Psoas muscle (tissue), 8 donors: ENCODE measurements around the gene ZNF324. TPM values are rescaled to one million over a fixed set of nuclear protein-coding genes. Genes with fewer than 3 reads are reported as not detected.

Source experiments
- ATAC-seq, 4 donors: fragments of 200-7000 bp; cut with Tn5 transposase; one replicate each; pipeline ENCODE4 v1.9.1; 2020; ENCODE audit warnings: moderate library complexity in 3 of 4, mild to moderate bottlenecking in 2 of 4
- DNase-seq, 2 donors: peaks; one replicate each; pipeline ENCODE4 v3.0.0-alpha.2; 2020
- H3K27ac ChIP-seq: fragments of 200-600 bp; one replicate; pipeline ENCODE4 v1.8.0; 2022
- H3K27me3 ChIP-seq, 3 donors: fragments of 200-600 bp in 1 of 3; one replicate each; pipeline versions ENCODE4 v1.6.1 to v1.8.0; 2013 to 2022; ENCODE audit warnings: low read length in 2 of 3, mild to moderate bottlenecking in 2 of 3, moderate library complexity in 1 of 3; ENCODE audit not compliant: insufficient read depth in 3 of 3
- H3K36me3 ChIP-seq, 2 donors: fragments of 200-600 bp in 1 of 2; one replicate each; pipeline versions ENCODE4 v1.6.1 to v1.8.0; 2013 to 2022; ENCODE audit warnings: low read depth in 1 of 2, mild to moderate bottlenecking in 1 of 2, moderate library complexity in 1 of 2; ENCODE audit not compliant: insufficient read depth in 1 of 2
- H3K4me1 ChIP-seq: fragments of 200-600 bp; one replicate; pipeline ENCODE4 v1.8.0; 2022
- H3K4me3 ChIP-seq: fragments of 200-600 bp; one replicate; pipeline ENCODE4 v1.8.0; 2022; ENCODE audit warnings: mild to moderate bottlenecking
- H3K9me3 ChIP-seq: fragments of 200-600 bp; one replicate; pipeline ENCODE4 v1.8.0; 2022
- CTCF ChIP-seq: fragments of 200-600 bp; IDR thresholded peaks from one replicate; pipeline ENCODE4 v1.8.0; 2022; ENCODE audit warnings: antibody characterized with exemption
- WGBS, 3 donors: extraction: QIAGEN DNeasy Blood & Tissue Kit; methylation state at CpG; one replicate each; pipeline versions ENCODE4 v1.1.6 to v1.1.7; 2013; 5-methylcytosine and 5-hydroxymethylcytosine counted together
- intact Hi-C, 2 donors: fragments of 100-400 bp; cut with DNase I; formaldehyde crosslinking; loops; one replicate each; pipeline versions ENCODE4 v1.11.0 to v1.14.2; 2022
- polyA plus RNA-seq, 3 donors: library from polyadenylated mRNA; stranded (reverse); fragments of 200-250 nt; gene quantifications; one replicate each; pipeline ENCODE4 v1.2.3, GENCODE V29; 2013
- total RNA-seq, 4 donors: library from RNA; stranded (reverse); fragmentation: NEBNext Ultra II Directional in 2 of 4; extraction: Animal tissue kit (Norgen Biotek cat#: 25700) in 2 of 4; gene quantifications; one replicate each; pipeline versions ENCODE4 v1.2.1 to v1.2.4, GENCODE V29; 2021 to 2023
- donor health status: healthy with polysubstance abuse.
- donor health status: DM: no; HTN: no; CAD: no; lungs with moderate emphysema.
- donor health status: Bipolar disorder and iron deficiency.
- donor health status: healthy.
- donor health status: DM: yes; HTN: yes; CAD: no.
- donor health status: DM: no; HTN: no; CAD: no.
- donor health status: DM: no; HTN: no; CAD: no.
- donor health status: DM: yes; HTN: yes; CAD: no.

The ZNF324 gene
- total and polyA plus RNA-seq, 7 donors: 2.1 to 7.2 (median 4.3) TPM

- WGBS, 3 donors: 77 to 82% (median 78%) methylated on average over 22 to 25 of the region's 25 CpGs
- H3K4me3 ChIP-seq: no peak overlapping the region
- H3K9me3 ChIP-seq: no peaks in the 10 kb centered on the region
- ATAC-seq (no peak), DNase-seq (no peak)
- peaks cover 33% of the 10 kb centered on the region for H3K4me1 ChIP-seq
- peaks cover 0 to 20% of the 10 kb centered on the region in 2 donors for H3K36me3 ChIP-seq
- H3K27me3 ChIP-seq: no peaks in the 10 kb centered on the region
- peak overlapping the region; percentile 46 for H3K27ac ChIP-seq
- intact Hi-C loops: no loop called here
- TF ChIP-seq CTCF: no peak
Observed at GRCh38 chr19:58516246-58516836, 49.5 kb downstream of the ZNF324 start.

- Histone ChIP-seq H3K36me3 (peaks cover 0 to 20% of the 10 kb centered on the region in 2 donors), H3K27me3 (no peaks in the 10 kb centered on the region), H3K4me1 (peaks cover 33% of the 10 kb centered on the region), H3K27ac (no peak overlapping the region), H3K4me3 (no peak overlapping the region), H3K9me3 (no peaks in the 10 kb centered on the region)
- TF ChIP-seq CTCF: no peak
- intact Hi-C loops: no loop called here
- no peak for DNase-seq
- WGBS, 3 donors: 84 to 91% (median 86%) methylated on average over 64 to 65 of the region's 65 CpGs
- no peak for ATAC-seq
Observed at GRCh38 chr19:58516964-58517833, 50.3 kb downstream of the ZNF324 start.

- intact Hi-C loops: no loop called here
- WGBS, 3 donors: 11 to 14% (median 13%) methylated on average over 22 of the region's 22 CpGs
Observed at GRCh38 chr19:58518256-58519086, 51.6 kb downstream of the ZNF324 start.

GRCh38 chr19:58519087-58519354 lies 52.1 kb downstream of the ZNF324 start:
- DNase-seq (peak; percentile 68 to 82), ATAC-seq (peak; percentile 44 to 61 (median 54))
- intact Hi-C loops: no loop called here
- Histone ChIP-seq H3K27ac (peak overlapping the region; percentile 97), H3K27me3 (no peaks in the 10 kb centered on the region), H3K36me3 (peaks cover 0 to 20% of the 10 kb centered on the region in 2 donors), H3K4me1 (peaks cover 33% of the 10 kb centered on the region), H3K9me3 (no peaks in the 10 kb centered on the region), H3K4me3 (peak overlapping the region; percentile 98)
- WGBS, 3 donors: 0 to 1% (median 1%) methylated on average over 14 of the region's 14 CpGs
- TF ChIP-seq CTCF: peak; percentile 48

More at GRCh38 chr19:58518256-58519086, 51.6 kb downstream of the ZNF324 start:
- peaks cover 33% of the 10 kb centered on the region for H3K4me1 ChIP-seq
- H3K36me3 ChIP-seq: peaks cover 0 to 20% of the 10 kb centered on the region in 2 donors
- peak overlapping the region; percentile 98 for H3K4me3 ChIP-seq
- H3K9me3 ChIP-seq: no peaks in the 10 kb centered on the region
- peak overlapping the region; percentile 97 for H3K27ac ChIP-seq
- no peak for ATAC-seq
- no peak for DNase-seq
- TF ChIP-seq CTCF: no peak
- H3K27me3 ChIP-seq: no peaks in the 10 kb centered on the region
